Thyroid gland (tissue), 4 donors: Measurements from ENCODE around the gene KRTAP10-5. TPM values are rescaled to one million over a fixed set of nuclear protein-coding genes. Genes with fewer than 3 reads are reported as not detected.

ENCODE experiments used
- DNase-seq, 2 donors: peaks; one replicate each; pipeline ENCODE4 v3.0.0-alpha.2; 2019
- H3K27ac ChIP-seq, 3 donors: fragments of 200-600 bp; sonication (generic); 1 replicate in 2 of 3; 2 replicates in 1 of 3; pipeline ENCODE4 v1.5.1; 2016 to 2019; ENCODE audit warnings: mild to moderate bottlenecking in 1 of 3, moderate library complexity in 1 of 3
- H3K27me3 ChIP-seq: fragments of 200-600 bp; sonication (generic); one replicate; pipeline ENCODE4 v1.5.1; 2019
- H3K36me3 ChIP-seq, 2 donors: fragments of 200-600 bp; sonication (generic); one replicate each; pipeline ENCODE4 v1.5.1; 2016 to 2019
- H3K4me1 ChIP-seq, 2 donors: fragments of 200-600 bp; sonication (generic); one replicate each; pipeline ENCODE4 v1.5.1; 2017 to 2019
- H3K4me3 ChIP-seq, 3 donors: fragments of 200-600 bp; sonication (generic); replicated peaks in 1 of 3; 1 replicate in 2 of 3; 2 replicates in 1 of 3; pipeline ENCODE4 v1.5.1; 2016; ENCODE audit warnings: mild to moderate bottlenecking in 1 of 3
- H3K9me3 ChIP-seq: fragments of 200-600 bp; sonication (generic); one replicate; pipeline ENCODE4 v1.5.1; 2017
- POLR2A ChIP-seq, 2 donors: fragments of 450-650 bp; IDR thresholded peaks; one replicate each; pipeline ENCODE4 v1.6.1; 2017; ENCODE audit warnings: antibody characterized with exemption in 2 of 2, mild to moderate bottlenecking in 2 of 2, moderate library complexity in 1 of 2
- WGBS, 2 donors: methylation state at CpG; one replicate each; pipeline ENCODE4 v1.1.5; 2017; 5-methylcytosine and 5-hydroxymethylcytosine counted together
- intact Hi-C: fragments of 100-400 bp; cut with DNase I; formaldehyde crosslinking; loops from one replicate; pipeline ENCODE4 v1.15.1; 2023
- total RNA-seq, 4 donors: library from RNA; depleted of rRNA; stranded (reverse); fragments of >200 nt; gene quantifications; one replicate each; pipeline ENCODE4 v1.2.3, GENCODE V29; 2016
- TF ChIP-seq, protein P1 (sequence below), 6 experiments: fragments of 200-600 bp in 3 of 6; fragments of 450-650 bp in 3 of 6; sonication (generic) in 3 of 6; IDR thresholded peaks; one replicate each; pipeline ENCODE4 v1.5.1; 2016 to 2019; ENCODE audit warnings: antibody characterized with exemption in 6 of 6, mild to moderate bottlenecking in 2 of 6, inconsistent platforms in 1 of 6, moderate library complexity in 1 of 6

The KRTAP10-5 gene
- total RNA-seq, 4 donors from 2014 or later: 0.78 TPM; not detected in 3

DNA sequence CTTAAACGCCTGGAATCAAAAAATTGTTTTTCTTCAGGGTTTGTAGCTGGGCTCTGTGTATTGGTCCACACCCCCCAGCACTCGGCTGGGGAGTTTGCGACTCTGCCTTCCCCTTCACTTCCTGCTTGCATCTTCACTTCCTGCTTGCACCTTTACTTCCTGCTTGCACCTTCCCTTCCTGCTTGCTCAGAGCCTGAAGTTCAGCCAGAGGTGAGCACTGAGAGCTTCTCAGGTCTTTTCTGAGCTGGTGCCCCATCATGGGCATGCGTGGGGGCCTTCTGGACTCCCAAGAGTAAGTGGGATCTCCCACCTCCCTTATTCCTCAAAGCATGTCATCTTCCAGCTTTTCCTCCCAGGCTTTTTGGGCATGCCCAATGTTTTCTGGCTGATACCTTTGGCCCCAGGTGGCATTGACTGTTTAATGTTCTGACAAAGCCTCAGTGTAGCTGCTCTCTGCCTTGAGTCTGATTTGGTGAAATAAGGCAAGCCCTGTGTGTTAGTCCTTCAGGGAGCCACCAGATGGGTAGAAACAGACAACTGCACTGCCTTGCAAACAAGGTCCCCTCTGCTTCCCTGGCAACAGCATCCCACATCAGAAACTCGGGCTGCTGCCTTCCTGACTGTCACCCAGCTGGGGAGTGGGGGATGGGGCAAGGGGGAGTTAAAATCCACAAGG is 32.6 kb downstream of the KRTAP10-5 start:
- intact Hi-C loops: no loop called here
- Histone ChIP-seq H3K4me1 (no peaks in the 10 kb centered on the region), H3K4me3 (no peak overlapping the region), H3K27me3 (no peaks in the 10 kb centered on the region), H3K9me3 (no peaks in the 10 kb centered on the region), H3K27ac (no peak overlapping the region), H3K36me3 (no peaks in the 10 kb centered on the region)
- WGBS, 2 donors: 73 to 74% methylated on average over 5 of the region's 5 CpGs
- TF ChIP-seq POLR2A (IDR thresholded peaks at IDR 0.05): no peak
- TF ChIP-seq, protein P1, sequence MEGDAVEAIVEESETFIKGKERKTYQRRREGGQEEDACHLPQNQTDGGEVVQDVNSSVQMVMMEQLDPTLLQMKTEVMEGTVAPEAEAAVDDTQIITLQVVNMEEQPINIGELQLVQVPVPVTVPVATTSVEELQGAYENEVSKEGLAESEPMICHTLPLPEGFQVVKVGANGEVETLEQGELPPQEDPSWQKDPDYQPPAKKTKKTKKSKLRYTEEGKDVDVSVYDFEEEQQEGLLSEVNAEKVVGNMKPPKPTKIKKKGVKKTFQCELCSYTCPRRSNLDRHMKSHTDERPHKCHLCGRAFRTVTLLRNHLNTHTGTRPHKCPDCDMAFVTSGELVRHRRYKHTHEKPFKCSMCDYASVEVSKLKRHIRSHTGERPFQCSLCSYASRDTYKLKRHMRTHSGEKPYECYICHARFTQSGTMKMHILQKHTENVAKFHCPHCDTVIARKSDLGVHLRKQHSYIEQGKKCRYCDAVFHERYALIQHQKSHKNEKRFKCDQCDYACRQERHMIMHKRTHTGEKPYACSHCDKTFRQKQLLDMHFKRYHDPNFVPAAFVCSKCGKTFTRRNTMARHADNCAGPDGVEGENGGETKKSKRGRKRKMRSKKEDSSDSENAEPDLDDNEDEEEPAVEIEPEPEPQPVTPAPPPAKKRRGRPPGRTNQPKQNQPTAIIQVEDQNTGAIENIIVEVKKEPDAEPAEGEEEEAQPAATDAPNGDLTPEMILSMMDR (IDR thresholded peaks at IDR 0.05): no peak
- DNase-seq: no peak

DNA sequence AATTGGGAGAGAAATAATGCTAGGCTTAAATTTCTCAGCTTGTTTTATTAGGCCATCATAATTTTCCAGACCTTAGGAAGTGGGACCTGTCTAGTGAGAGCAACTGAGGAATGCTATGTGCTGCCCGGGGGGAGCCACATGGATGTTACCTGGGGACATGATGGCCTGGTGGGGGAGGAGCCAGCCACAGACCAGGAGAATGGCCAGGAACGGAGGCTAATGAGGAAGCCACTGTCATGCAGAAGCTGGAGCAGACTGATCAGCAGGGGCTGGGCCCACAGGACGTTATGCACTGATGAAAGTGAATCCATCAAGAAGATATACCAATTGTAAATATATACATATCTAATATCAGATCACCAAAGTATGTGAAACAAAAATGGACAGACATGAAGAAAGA is 35.8 kb downstream of the KRTAP10-5 start:
- WGBS, 2 donors: 75 to 85% methylated on average over 3 of the region's 3 CpGs
- Histone ChIP-seq H3K4me3 (no peak overlapping the region), H3K9me3 (no peaks in the 10 kb centered on the region), H3K27ac (no peak overlapping the region), H3K4me1 (no peaks in the 10 kb centered on the region), H3K36me3 (no peaks in the 10 kb centered on the region), H3K27me3 (no peaks in the 10 kb centered on the region)
- intact Hi-C loops: no loop called here
- no peak for DNase-seq
- TF ChIP-seq POLR2A (IDR thresholded peaks at IDR 0.05): no peak
- TF ChIP-seq, protein P1 (IDR thresholded peaks at IDR 0.05): no peak

DNA sequence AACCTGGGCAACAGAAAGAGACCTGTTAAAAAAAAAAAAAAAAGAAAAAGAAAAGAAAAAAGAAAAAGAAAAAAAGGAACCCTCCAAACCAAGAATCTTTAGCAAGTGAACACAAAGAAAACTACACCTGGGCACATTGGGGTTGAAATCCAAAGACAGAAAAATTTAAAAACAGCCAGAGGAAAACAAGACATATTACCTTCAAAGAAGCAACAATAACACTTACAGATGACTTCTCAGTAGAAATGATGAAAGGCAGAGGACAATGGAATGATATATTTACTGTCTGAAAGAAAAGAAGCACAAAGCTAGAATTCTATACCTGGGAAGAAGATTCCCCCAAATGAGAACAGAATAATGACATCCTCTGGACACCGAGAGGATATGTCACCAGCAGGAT is 37.7 kb downstream of the KRTAP10-5 start:
- H3K4me3 ChIP-seq: no peak overlapping the region
- H3K36me3 ChIP-seq: no peaks in the 10 kb centered on the region
- H3K27me3 ChIP-seq: no peaks in the 10 kb centered on the region
- no peaks in the 10 kb centered on the region for H3K9me3 ChIP-seq
- DNase-seq: no peak
- TF ChIP-seq, protein P1 (IDR thresholded peaks at IDR 0.05): no peak
- no peak for TF ChIP-seq POLR2A (IDR thresholded peaks at IDR 0.05)
- H3K4me1 ChIP-seq: no peaks in the 10 kb centered on the region
- no peak overlapping the region for H3K27ac ChIP-seq
- intact Hi-C loops: no loop called here
- 81 to 92% methylated on average over 1 of the region's 1 CpG for WGBS, 2 donors

DNA sequence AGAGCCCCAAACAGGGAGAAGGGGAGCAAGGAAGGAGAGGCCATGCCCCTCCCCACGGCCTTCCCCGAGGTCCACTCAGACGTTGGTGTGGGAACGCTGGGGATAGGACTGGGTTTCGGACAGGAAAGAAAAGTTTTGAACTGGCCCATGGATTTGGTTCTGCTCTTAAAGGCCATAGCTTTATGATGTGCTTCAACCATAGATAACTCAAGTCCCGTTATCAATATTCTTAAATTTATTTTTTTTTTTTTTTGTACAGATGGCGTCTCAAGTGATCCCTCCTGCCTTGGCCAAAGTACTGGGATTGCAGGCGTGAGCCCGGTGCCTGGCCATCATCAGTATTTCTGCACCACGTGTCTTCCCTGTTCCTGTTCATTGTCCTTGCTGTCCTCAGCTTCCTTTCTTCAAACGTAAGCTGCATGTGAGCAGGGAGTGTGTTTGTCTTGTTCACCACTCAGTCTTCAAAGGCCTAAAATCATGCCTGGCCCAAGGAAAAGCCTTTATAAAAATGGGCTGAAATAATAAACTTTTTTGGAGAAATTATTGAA is 39.6 kb downstream of the KRTAP10-5 start:
- 83 to 89% methylated on average over 11 of the region's 11 CpGs for WGBS, 2 donors
- no peak overlapping the region for H3K4me3 ChIP-seq
- intact Hi-C loops: no loop called here
- no peaks in the 10 kb centered on the region for H3K4me1 ChIP-seq
- no peaks in the 10 kb centered on the region for H3K27me3 ChIP-seq
- H3K27ac ChIP-seq: no peak overlapping the region
- TF ChIP-seq, protein P1 (IDR thresholded peaks at IDR 0.05): no peak
- TF ChIP-seq POLR2A (IDR thresholded peaks at IDR 0.05): no peak
- DNase-seq: no peak
- no peaks in the 10 kb centered on the region for H3K36me3 ChIP-seq
- H3K9me3 ChIP-seq: no peaks in the 10 kb centered on the region

DNA sequence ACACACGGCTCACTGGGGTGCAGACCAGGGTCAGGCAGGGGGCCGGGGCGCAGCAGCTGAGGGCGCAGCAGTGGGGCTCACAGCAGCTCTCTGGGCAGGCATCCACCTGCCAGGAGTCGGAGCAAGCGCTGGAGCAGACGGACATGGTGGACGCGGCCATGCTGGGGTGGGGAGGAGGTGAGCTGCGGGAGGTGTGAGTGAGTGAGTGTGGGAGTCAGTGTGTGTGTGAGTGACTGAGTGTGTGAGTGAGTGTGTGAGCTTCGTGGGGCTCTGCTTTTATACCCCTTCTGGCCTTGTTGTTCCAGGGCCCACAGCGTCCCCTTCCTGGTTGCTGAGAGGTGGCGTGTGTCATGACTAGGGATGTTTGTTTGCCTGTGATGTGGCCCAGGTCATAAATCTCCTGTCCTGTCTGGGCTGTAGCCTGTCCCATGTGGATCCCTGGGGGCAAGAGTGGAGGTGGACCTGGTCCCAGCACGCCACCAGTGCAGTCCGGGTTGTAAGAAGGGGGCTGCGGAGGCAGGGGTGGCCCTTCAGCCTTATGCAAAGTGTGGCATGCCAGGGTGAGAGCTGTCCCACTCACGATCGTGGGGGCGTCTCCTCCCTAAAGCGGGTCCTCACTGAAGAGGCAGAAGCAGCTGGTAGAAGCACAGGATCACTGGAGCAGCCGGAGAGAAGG is 40.3 kb downstream of the KRTAP10-5 start, which contains the start of gene KRTAP10-1:
Gene KRTAP10-1, minus strand, starts transcription at position 205 of the 676 bp plus-strand sequence. Its CDS starts 45 bp downstream, at position 160.
- Histone ChIP-seq H3K4me3 (no peak within 1 kb of the TSS), H3K9me3 (no peaks in the 10 kb centered on the region), H3K27me3 (no peaks in the 10 kb centered on the region), H3K4me1 (no peaks in the 10 kb centered on the region), H3K36me3 (no peaks in the 10 kb centered on the region), H3K27ac (no peak within 1 kb of the TSS)
- intact Hi-C loops: no loop called here
- no peak for DNase-seq
- 77 to 87% methylated on average over 14 to 19 of the region's 21 CpGs for WGBS, 2 donors
- TF ChIP-seq, protein P1 (IDR thresholded peaks at IDR 0.05): no peak
- no peak for TF ChIP-seq POLR2A (IDR thresholded peaks at IDR 0.05)
